Neural cell (in vitro differentiated cells): ENCODE measurements around the gene CLBA1. TPM values are rescaled to one million over a fixed set of nuclear protein-coding genes. Genes with fewer than 3 reads are reported as not detected.

Experiments used
- H2AFZ ChIP-seq: fragments of 200-600, 300-800 bp; sonication (generic), shearing (Covaris generic); 2 replicates; pipeline ENCODE4 v1.6.0; 2014; ENCODE audit warnings: low read depth, mild to moderate bottlenecking, antibody characterized with exemption, low read length, moderate library complexity
- H3F3A ChIP-seq: fragments of 200-600 bp; shearing (Covaris generic); 2 replicates; pipeline ENCODE4 v1.6.1; 2016; ENCODE audit warnings: mild to moderate bottlenecking, moderate library complexity, mixed read lengths, antibody characterized with exemption, low read length; ENCODE audit not compliant: insufficient read depth, poor library complexity, severe bottlenecking
- H3K27ac ChIP-seq: fragments of 200-600, 300-800 bp; sonication (generic), shearing (Covaris generic); 2 replicates; pipeline ENCODE4 v1.5.1; 2014; ENCODE audit warnings: mild to moderate bottlenecking, low read length, moderate library complexity
- H3K27me3 ChIP-seq: fragments of 300-800, 200-600 bp; sonication (generic), shearing (Covaris generic); 2 replicates; pipeline ENCODE4 v1.6.0; 2014; ENCODE audit warnings: mild to moderate bottlenecking, low read depth, low read length, moderate library complexity; ENCODE audit not compliant: insufficient read depth
- H3K36me3 ChIP-seq: fragments of 300-800, 200-600 bp; sonication (generic), shearing (Covaris generic); 2 replicates; pipeline ENCODE4 v1.5.1; 2014; ENCODE audit warnings: mild to moderate bottlenecking, antibody characterized with exemption, low read length, moderate library complexity; ENCODE audit not compliant: insufficient read depth
- H3K4me2 ChIP-seq: fragments of 300-800, 200-600 bp; sonication (generic), shearing (Covaris generic); 2 replicates; pipeline ENCODE4 v1.6.0; 2014; ENCODE audit warnings: mild to moderate bottlenecking, low read length
- H3K4me3 ChIP-seq: fragments of 300-800, 200-600 bp; sonication (generic), shearing (Covaris generic); 2 replicates; pipeline ENCODE4 v1.5.1; 2014; ENCODE audit warnings: mild to moderate bottlenecking, low read length, moderate library complexity
- H3K79me2 ChIP-seq: fragments of 200-600 bp; shearing (Covaris generic); replicated peaks from 2 replicates; pipeline ENCODE4 v1.6.0; 2014; ENCODE audit warnings: mild to moderate bottlenecking, low read length, moderate library complexity; ENCODE audit not compliant: insufficient read depth
- H3K9ac ChIP-seq: fragments of 300-800, 200-600 bp; sonication (generic), shearing (Covaris generic); 2 replicates; pipeline ENCODE4 v1.6.1; 2016; ENCODE audit warnings: mild to moderate bottlenecking, low read length, mixed read lengths
- H3K9me2 ChIP-seq: fragments of 200-600 bp; shearing (Covaris generic); 2 replicates; pipeline ENCODE4 v1.6.1; 2016; ENCODE audit warnings: mild to moderate bottlenecking, low read length, mixed read lengths; ENCODE audit not compliant: insufficient read depth
- H3K9me3 ChIP-seq: fragments of 200-600, 300-800 bp; sonication (generic), shearing (Covaris generic); 2 replicates; pipeline ENCODE4 v1.6.1; 2016; ENCODE audit warnings: mild to moderate bottlenecking, mixed run types, low read length, moderate library complexity, mixed read lengths
- H4K20me1 ChIP-seq: fragments of 200-600 bp; shearing (Covaris generic); 2 replicates; pipeline ENCODE4 v1.6.1; 2016; ENCODE audit warnings: mild to moderate bottlenecking, mixed run types; ENCODE audit not compliant: insufficient read depth
- CTCF ChIP-seq: fragments of 450-650 bp; IDR thresholded peaks from 2 replicates; pipeline ENCODE4 v1.5.1; 2014; ENCODE audit warnings: antibody characterized with exemption, mild to moderate bottlenecking, moderate library complexity; ENCODE audit not compliant: poor library complexity, severe bottlenecking
- EP300 ChIP-seq: fragments of 450-650 bp; conservative IDR thresholded peaks from 2 replicates; pipeline ENCODE4 v1.6.1; 2014; ENCODE audit warnings: antibody characterized with exemption, mild to moderate bottlenecking, moderate library complexity; ENCODE audit not compliant: poor library complexity, severe bottlenecking
- EZH2 ChIP-seq: fragments of 200-600, 300-800 bp; shearing (Covaris generic), sonication (generic); IDR thresholded peaks from 2 replicates; pipeline ENCODE4 v1.6.1; 2014; ENCODE audit warnings: antibody characterized with exemption, low read length, borderline replicate concordance, mild to moderate bottlenecking; ENCODE audit not compliant: insufficient read depth, poor library complexity, severe bottlenecking
- MXI1 ChIP-seq: fragments of 450-650 bp; conservative IDR thresholded peaks from 2 replicates; pipeline ENCODE4 v1.6.1; 2014; ENCODE audit warnings: antibody characterized with exemption, mild to moderate bottlenecking; ENCODE audit not compliant: poor library complexity, severe bottlenecking
- POLR2AphosphoS5 ChIP-seq: IDR thresholded peaks from 2 replicates; pipeline ENCODE4 v1.6.1; 2012
- RAD21 ChIP-seq: fragments of 450-650 bp; conservative IDR thresholded peaks from 2 replicates; pipeline ENCODE4 v1.6.1; 2014; ENCODE audit warnings: antibody characterized with exemption, mild to moderate bottlenecking, moderate library complexity
- REST ChIP-seq: IDR thresholded peaks from 2 replicates; pipeline ENCODE4 v1.6.1; 2012; ENCODE audit warnings: borderline replicate concordance
- SMC3 ChIP-seq: fragments of 450-650 bp; conservative IDR thresholded peaks from 2 replicates; pipeline ENCODE4 v1.6.1; 2014; ENCODE audit warnings: antibody characterized with exemption, mild to moderate bottlenecking, moderate library complexity; ENCODE audit not compliant: poor library complexity
- TAF1 ChIP-seq: IDR thresholded peaks from 2 replicates; pipeline ENCODE4 v1.6.1; 2012; ENCODE audit warnings: low read depth
- polyA plus RNA-seq: library from polyadenylated mRNA; depleted of rRNA; stranded (reverse); fragments of >200 nt; gene quantifications from 2 replicates; pipeline ENCODE4 v1.2.3, GENCODE V29; 2014

Gene CLBA1
- polyA plus RNA-seq, 1 donor from 2014 or later = 27.8 TPM

DNA sequence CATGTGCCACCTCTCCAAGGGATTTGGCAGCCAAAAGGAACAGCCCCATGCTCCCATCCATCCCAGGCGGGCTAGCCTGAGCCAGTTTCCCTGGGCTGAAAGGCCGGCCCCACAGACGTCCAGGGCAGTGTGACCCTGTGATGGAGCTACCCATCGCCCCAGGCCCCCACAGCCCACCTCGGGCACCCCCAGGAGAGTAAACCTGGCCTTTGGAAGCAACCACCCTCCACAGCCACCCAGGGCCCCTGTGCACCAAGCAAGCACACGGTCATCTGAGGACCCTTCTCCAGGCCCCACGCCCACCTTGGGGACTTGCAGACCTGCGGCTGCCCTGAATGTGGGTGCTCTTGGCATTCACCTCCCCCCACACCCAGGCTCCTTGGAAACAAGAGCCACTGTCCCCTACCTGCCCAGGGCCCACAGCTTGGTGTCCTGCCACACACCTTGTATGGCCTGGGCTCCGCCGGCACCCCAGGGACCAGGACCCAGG, 15.8 kb upstream of the CLBA1 start:
- Histone ChIP-seq H3K4me2 (no peak overlapping the region), H3K79me2 (no peaks in the 10 kb centered on the region)

More for the DNA sequence above, 15.8 kb upstream of the CLBA1 start:
- Histone ChIP-seq H2AFZ (no peak overlapping the region), H3K27me3 (no peaks in the 10 kb centered on the region), H3K9ac (no peak overlapping the region), H3K9me3 (no peaks in the 10 kb centered on the region), H3F3A (no peaks in the 10 kb centered on the region), H3K27ac (no peak overlapping the region), H3K36me3 (no peaks in the 10 kb centered on the region), H4K20me1 (no peaks in the 10 kb centered on the region), H3K4me3 (no peak overlapping the region), H3K9me2 (no peaks in the 10 kb centered on the region)
- TF ChIP-seq SMC3 (no peak), CTCF (no peak), TAF1 (no peak), REST (no peak), POLR2AphosphoS5 (no peak), RAD21 (no peak), EZH2 (no peak), EP300 (no peak), MXI1 (no peak)
